UCSD-AML1 (cell line): Measurements from ENCODE around the gene ZBTB32.
A peak's percentile ranks its signal among the peaks of the same experiment; 100 is the strongest.
"Not testable (repeated sequence)": the region's sequence is repeated elsewhere in the genome, so short reads cannot be mapped to it uniquely, and the experiment has no call there.

Experiments
- DNase-seq: peaks from one replicate; lab custom pipeline; 2025; ENCODE audit not compliant: unreplicated experiment; lab: John Stamatoyannopoulos, UW

ZBTB32 gene

GRCh38 chr19:35704218-35704617, at the start of gene ZBTB32:
Gene ZBTB32 (plus strand): TSS chr19:35704558. CDS start chr19:35714627, 10,069 bp downstream.
- DNase-seq: peak; percentile 56

- DNase-seq: not testable (repeated sequence)
Observed at GRCh38 chr19:35654828-35655227, 49.5 kb upstream of the ZBTB32 start.

- DNase-seq: no peak
Observed at GRCh38 chr19:35655600-35655999, 48.8 kb upstream of the ZBTB32 start.

GRCh38 chr19:35656700-35657099, 47.7 kb upstream of the ZBTB32 start:
- DNase-seq: no peak

GRCh38 chr19:35657904-35658700, 46.3 kb upstream of the ZBTB32 start:
- DNase-seq: no peak

- DNase-seq: no peak
Observed at GRCh38 chr19:35661995-35662340, 42.4 kb upstream of the ZBTB32 start.

GRCh38 chr19:35663981-35664380, 40.4 kb upstream of the ZBTB32 start:
- DNase-seq: no peak

GRCh38 chr19:35665157-35665556, 39.2 kb upstream of the ZBTB32 start:
- no peak for DNase-seq

GRCh38 chr19:35665604-35666003, 38.8 kb upstream of the ZBTB32 start:
- no peak for DNase-seq

- DNase-seq: no peak
Observed at GRCh38 chr19:35666251-35666913, 38.0 kb upstream of the ZBTB32 start, which contains the start of gene UPK1A. Gene UPK1A (plus strand): TSS chr19:35666517. CDS start chr19:35666813, 296 bp downstream.

- no peak for DNase-seq
Observed at GRCh38 chr19:35669566-35669965, 34.8 kb upstream of the ZBTB32 start.

GRCh38 chr19:35669974-35670373, 34.4 kb upstream of the ZBTB32 start:
- no peak for DNase-seq

- DNase-seq: no peak
Observed at GRCh38 chr19:35670686-35671085, 33.7 kb upstream of the ZBTB32 start.

- no peak for DNase-seq
Observed at GRCh38 chr19:35671818-35672217, 32.5 kb upstream of the ZBTB32 start.

GRCh38 chr19:35673121-35673804, 31.1 kb upstream of the ZBTB32 start:
- DNase-seq: no peak

GRCh38 chr19:35675589-35676140, 28.7 kb upstream of the ZBTB32 start:
- DNase-seq: no peak

GRCh38 chr19:35689836-35690235, 14.5 kb upstream of the ZBTB32 start:
- DNase-seq: no peak

GRCh38 chr19:35691106-35691505, 13.3 kb upstream of the ZBTB32 start:
- not testable (repeated sequence) for DNase-seq

- DNase-seq: no peak
Observed at GRCh38 chr19:35692010-35692409, 12.3 kb upstream of the ZBTB32 start.

- DNase-seq: no peak
Observed at GRCh38 chr19:35693422-35693821, 10.9 kb upstream of the ZBTB32 start.

GRCh38 chr19:35693835-35694599, 10.3 kb upstream of the ZBTB32 start:
- DNase-seq: peak; percentile 85
